Keratinocyte (primary cell): ENCODE measurements around the gene SORL1. TPM values are rescaled to one million over a fixed set of nuclear protein-coding genes. Genes with fewer than 3 reads are reported as not detected.

ENCODE experiments used
- DNase-seq: peaks from one replicate; pipeline ENCODE4 v3.0.0-alpha.2; 2011; ENCODE audit warnings: low read depth, missing footprints, low spot score
- FAIRE-seq: peaks from 2 replicates; lab custom pipeline; 2011; peaks lifted over from hg19 to GRCh38; lab: Jason Lieb, UNC
- H2AFZ ChIP-seq: 2 replicates; pipeline ENCODE4 v1.6.0; 2012; ENCODE audit warnings: low read length, control low read depth, inconsistent platforms; ENCODE audit not compliant: control insufficient read depth
- H3K27ac ChIP-seq: 2 replicates; pipeline ENCODE4 v1.5.1; 2011; ENCODE audit warnings: low read length; ENCODE audit not compliant: control insufficient read depth, insufficient read depth
- H3K27me3 ChIP-seq: 3 replicates; pipeline ENCODE4 v1.6.0; 2011; ENCODE audit warnings: low read length; ENCODE audit not compliant: control insufficient read depth, insufficient read depth; ENCODE audit errors: extremely low read depth
- H3K36me3 ChIP-seq, 2 experiments: 2 replicates in 1 of 2; 3 replicates in 1 of 2; pipeline ENCODE4 v1.5.1; 2011; ENCODE audit warnings: low read length in 2 of 2, mild to moderate bottlenecking in 1 of 2; ENCODE audit not compliant: control insufficient read depth in 2 of 2, insufficient read depth in 2 of 2; ENCODE audit errors: extremely low read depth in 1 of 2
- H3K4me1 ChIP-seq: 3 replicates; pipeline ENCODE4 v1.5.1; 2011; ENCODE audit warnings: low read length; ENCODE audit not compliant: control insufficient read depth, insufficient read depth; ENCODE audit errors: extremely low read depth
- H3K4me2 ChIP-seq: 3 replicates; pipeline ENCODE4 v1.6.0; 2011; ENCODE audit warnings: low read depth, low read length; ENCODE audit not compliant: control insufficient read depth, insufficient read depth; ENCODE audit errors: extremely low read depth
- H3K4me3 ChIP-seq, 3 experiments: fragments of 200-600 bp in 1 of 3; sonication (generic) in 1 of 3; 2 replicates in 2 of 3; 3 replicates in 1 of 3; pipeline ENCODE4 v1.5.1; 2011 to 2016; ENCODE audit warnings: low read length in 3 of 3, mild to moderate bottlenecking in 3 of 3, control low read depth in 2 of 3, inconsistent platforms in 1 of 3, low read depth in 1 of 3, mixed read lengths in 1 of 3, mixed run types in 1 of 3, moderate library complexity in 1 of 3; ENCODE audit not compliant: control insufficient read depth in 2 of 3, insufficient read depth in 2 of 3; ENCODE audit errors: extremely low read depth in 1 of 3
- H3K79me2 ChIP-seq: 2 replicates; pipeline ENCODE4 v1.6.0; 2012; ENCODE audit warnings: low read length; ENCODE audit not compliant: control insufficient read depth, insufficient read depth
- H3K9ac ChIP-seq: 3 replicates; pipeline ENCODE4 v1.6.0; 2011; ENCODE audit warnings: low read length; ENCODE audit not compliant: control insufficient read depth, insufficient read depth; ENCODE audit errors: extremely low read depth
- H3K9me1 ChIP-seq: 3 replicates; pipeline ENCODE4 v1.6.0; 2011; ENCODE audit warnings: low read length; ENCODE audit not compliant: control insufficient read depth, insufficient read depth; ENCODE audit errors: extremely low read depth
- H3K9me3 ChIP-seq: 2 replicates; pipeline ENCODE4 v1.5.1; 2012; ENCODE audit warnings: low read depth, low read length; ENCODE audit not compliant: control insufficient read depth
- H4K20me1 ChIP-seq: 3 replicates; pipeline ENCODE4 v1.6.0; 2011; ENCODE audit warnings: low read length; ENCODE audit not compliant: control insufficient read depth, insufficient read depth; ENCODE audit errors: extremely low read depth
- CTCF ChIP-seq, 3 experiments: IDR thresholded peaks in 1 of 3; conservative IDR thresholded peaks in 1 of 3; optimal IDR thresholded peaks in 1 of 3; 2 replicates in 2 of 3; 3 replicates in 1 of 3; pipeline versions ENCODE3 to v1.5.1; 2011; ENCODE audit warnings: low read length in 3 of 3, mild to moderate bottlenecking in 3 of 3, moderate library complexity in 2 of 3, control low read depth in 1 of 3, inconsistent platforms in 1 of 3; ENCODE audit not compliant: insufficient read depth in 2 of 3; ENCODE audit errors: extremely low read depth in 1 of 3
- EZH2 ChIP-seq: IDR thresholded peaks from one replicate; pipeline ENCODE4 v1.6.1; 2012; ENCODE audit warnings: inconsistent platforms, mild to moderate bottlenecking, low read length, moderate library complexity
- dilution Hi-C: fragments of 300-500 bp; cut with MboI; formaldehyde crosslinking; loops from one replicate; pipeline ENCODE4 v1.7.0; 2020; ENCODE audit warnings: low sequenced_read_pairs; ENCODE audit not compliant: extremely low pct_ligation_motif_present
- polyA plus RNA-seq, 5 experiments: library from polyadenylated mRNA; depleted of rRNA in 3 of 5; stranded (reverse) in 3 of 5; stranded (forward) in 1 of 5; unstranded in 1 of 5; fragments of >200 nt; gene quantifications; 1 replicate in 1 of 5; 2 replicates in 3 of 5; 3 replicates in 1 of 5; pipeline versions ENCODE4 v1.2.1 to v1.2.3, GENCODE V29; 2011 to 2012; ENCODE audit warnings: missing spikeins in 2 of 5, low read depth in 1 of 5, low replicate concordance in 1 of 5

The SORL1 gene
- polyA plus RNA-seq, 1 donor (not counting 4 experiments of a cell fraction or from before 2014, with no cell fraction given) = 38.9 TPM

DNA sequence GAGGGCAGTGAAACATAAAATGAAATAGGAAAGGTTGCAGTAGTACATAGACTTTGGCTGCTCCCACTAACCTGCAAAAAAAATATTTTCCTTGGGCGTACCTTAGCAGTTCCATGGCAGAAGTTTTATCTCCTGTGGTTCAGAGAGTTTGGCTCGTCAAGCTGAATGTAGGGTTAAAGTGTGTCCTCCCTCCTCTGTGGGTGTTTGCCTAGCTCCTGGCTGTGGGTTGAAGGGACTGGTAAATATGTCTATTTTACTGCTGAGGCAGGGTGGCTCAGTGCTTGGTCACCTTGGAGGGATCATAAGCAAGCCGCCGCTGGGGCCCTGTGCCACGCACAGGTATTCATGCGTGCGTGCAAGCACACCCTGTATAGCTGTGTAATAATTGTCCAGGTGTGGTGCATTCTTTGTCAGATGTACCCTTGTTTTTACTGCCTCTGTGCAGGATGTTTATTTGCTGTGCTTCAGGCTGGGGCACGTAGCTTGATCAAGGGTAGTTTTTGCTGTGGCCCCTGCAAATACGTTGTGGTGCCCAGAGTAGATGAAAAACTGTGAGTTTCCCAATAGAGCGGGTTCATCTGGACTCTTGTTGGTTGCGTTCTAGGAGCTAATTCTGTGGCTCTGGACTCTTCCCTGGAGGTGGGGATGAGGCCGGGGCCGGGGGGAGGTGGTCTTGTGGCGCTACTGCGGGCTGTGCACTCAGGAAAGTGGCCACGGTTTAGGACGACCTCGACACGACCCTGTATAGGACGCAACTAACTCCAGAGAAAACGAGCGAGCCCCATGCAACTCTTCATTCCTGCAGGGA lies 732 bp upstream of the SORL1 start:
- Histone ChIP-seq H3K36me3 (no peaks in the 10 kb centered on the region), H3K4me3 (peak overlapping the region; percentile 54 to 63 (median 56)), H3K9me1 (no peaks in the 10 kb centered on the region), H3K79me2 (no peaks in the 10 kb centered on the region), H2AFZ (peak overlapping the region; percentile 63), H3K4me1 (peaks cover 19% of the 10 kb centered on the region), H3K4me2 (peak overlapping the region; percentile 76), H3K9ac (peak overlapping the region; percentile 68), H3K27me3 (no peaks in the 10 kb centered on the region), H3K9me3 (no peaks in the 10 kb centered on the region), H3K27ac (peak overlapping the region; percentile 44), H4K20me1 (no peaks in the 10 kb centered on the region)
- dilution Hi-C loops = no loop called here
- FAIRE-seq (no peak), DNase-seq (no peak)
- no peak for TF ChIP-seq EZH2
- no peak for TF ChIP-seq CTCF (optimal IDR thresholded peaks at IDR 0.05 in 1 of 3, IDR thresholded peaks at IDR 0.05 in 1 of 3, conservative IDR thresholded peaks at IDR 0.05 in 1 of 3; ENCODE audit: extremely low read depth in 1 of 3, insufficient read depth in 2 of 3, low read length in 3 of 3)

- Histone ChIP-seq H3K9me3 (no peaks in the 10 kb centered on the region), H2AFZ (peak within 1 kb of the TSS; percentile 92), H3K9ac (peak within 1 kb of the TSS; percentile 68), H3K27me3 (no peaks in the 10 kb centered on the region), H3K4me2 (peak within 1 kb of the TSS; percentile 78), H4K20me1 (no peaks in the 10 kb centered on the region), H3K36me3 (no peaks in the 10 kb centered on the region), H3K4me1 (peaks cover 19% of the 10 kb centered on the region), H3K9me1 (no peaks in the 10 kb centered on the region), H3K4me3 (peak within 1 kb of the TSS; percentile 56 to 70 (median 69)), H3K79me2 (no peaks in the 10 kb centered on the region), H3K27ac (peak within 1 kb of the TSS; percentile 60)
- FAIRE-seq (peak; percentile 77), DNase-seq (no peak)
- dilution Hi-C loops = no loop called here
- TF ChIP-seq CTCF (optimal IDR thresholded peaks at IDR 0.05 in 1 of 3, IDR thresholded peaks at IDR 0.05 in 1 of 3, conservative IDR thresholded peaks at IDR 0.05 in 1 of 3; ENCODE audit: extremely low read depth in 1 of 3, insufficient read depth in 2 of 3, low read length in 3 of 3) (no peak), EZH2 (no peak)
Measured at GRCh38 chr11:121452609-121453150, 566 bp downstream of the SORL1 start, which contains the start of gene SORL1-AS1. SORL1-AS1 (minus strand) TSS chr11:121452967.
